GM12865 (cell line): ENCODE data around the gene TOPBP1.

Experiments
- DNase-seq: peaks from one replicate; pipeline ENCODE4 v3.0.0; 2010; ENCODE audit warnings: low read depth
- H3K4me3 ChIP-seq: 2 replicates; pipeline ENCODE4 v1.5.1; 2011; ENCODE audit warnings: mild to moderate bottlenecking, low read depth, low read length, control low read depth
- TF ChIP-seq, protein P1 (sequence below): IDR thresholded peaks from 2 replicates; pipeline ENCODE4 v1.5.1; 2011; ENCODE audit warnings: low read length, control low read depth, low read depth, inconsistent platforms; ENCODE audit not compliant: insufficient read depth; ENCODE audit errors: missing control alignments

Gene TOPBP1

DNA sequence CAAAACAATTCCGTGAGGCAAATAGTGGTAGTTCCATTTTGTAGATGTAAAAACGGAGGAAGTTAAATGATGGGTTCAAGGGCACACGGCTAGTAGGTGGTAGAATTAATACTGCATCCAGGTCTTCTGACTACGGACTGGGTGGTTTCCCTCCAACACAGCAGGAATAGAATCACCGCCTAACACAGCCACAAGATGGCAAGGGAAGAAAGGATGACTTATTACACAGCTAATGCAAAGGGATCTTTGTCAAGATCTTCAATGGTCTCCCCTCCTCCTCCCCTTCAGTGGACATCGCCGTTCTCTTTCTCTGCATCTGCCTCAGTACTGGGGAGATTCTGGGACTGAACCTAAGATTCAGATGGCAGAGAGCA is 524 bp upstream of the TOPBP1 start:
- TF ChIP-seq, protein P1, sequence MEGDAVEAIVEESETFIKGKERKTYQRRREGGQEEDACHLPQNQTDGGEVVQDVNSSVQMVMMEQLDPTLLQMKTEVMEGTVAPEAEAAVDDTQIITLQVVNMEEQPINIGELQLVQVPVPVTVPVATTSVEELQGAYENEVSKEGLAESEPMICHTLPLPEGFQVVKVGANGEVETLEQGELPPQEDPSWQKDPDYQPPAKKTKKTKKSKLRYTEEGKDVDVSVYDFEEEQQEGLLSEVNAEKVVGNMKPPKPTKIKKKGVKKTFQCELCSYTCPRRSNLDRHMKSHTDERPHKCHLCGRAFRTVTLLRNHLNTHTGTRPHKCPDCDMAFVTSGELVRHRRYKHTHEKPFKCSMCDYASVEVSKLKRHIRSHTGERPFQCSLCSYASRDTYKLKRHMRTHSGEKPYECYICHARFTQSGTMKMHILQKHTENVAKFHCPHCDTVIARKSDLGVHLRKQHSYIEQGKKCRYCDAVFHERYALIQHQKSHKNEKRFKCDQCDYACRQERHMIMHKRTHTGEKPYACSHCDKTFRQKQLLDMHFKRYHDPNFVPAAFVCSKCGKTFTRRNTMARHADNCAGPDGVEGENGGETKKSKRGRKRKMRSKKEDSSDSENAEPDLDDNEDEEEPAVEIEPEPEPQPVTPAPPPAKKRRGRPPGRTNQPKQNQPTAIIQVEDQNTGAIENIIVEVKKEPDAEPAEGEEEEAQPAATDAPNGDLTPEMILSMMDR, result peak; percentile 6
- H3K4me3 ChIP-seq, result peak overlapping the region; percentile 91
- DNase-seq, result peak; percentile 56

DNA sequence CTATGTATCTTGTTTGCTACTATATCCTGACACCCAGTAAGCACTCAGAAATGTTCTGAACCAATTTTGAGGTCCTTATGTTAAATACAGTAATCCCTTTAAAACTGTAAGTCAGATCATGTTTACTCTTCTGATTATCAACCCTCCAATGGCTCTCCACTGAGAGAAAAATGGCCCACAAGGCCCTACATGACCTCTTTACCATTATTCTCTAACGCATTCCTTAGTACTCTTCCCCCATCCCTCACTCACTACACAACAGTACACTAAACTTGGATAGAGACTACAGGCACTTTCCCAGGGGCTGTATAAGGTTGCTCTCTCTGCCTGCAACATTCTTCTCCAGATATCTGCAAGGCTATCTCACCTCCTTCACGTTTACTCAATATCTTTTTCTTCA is 1.9 kb downstream of the TOPBP1 start:
- no peak for DNase-seq
- 0 out of 2 replicates have a peak overlapping the region, but pooled peaks have one; percentile 1 for H3K4me3 ChIP-seq
- TF ChIP-seq, protein P1, result no peak

DNA sequence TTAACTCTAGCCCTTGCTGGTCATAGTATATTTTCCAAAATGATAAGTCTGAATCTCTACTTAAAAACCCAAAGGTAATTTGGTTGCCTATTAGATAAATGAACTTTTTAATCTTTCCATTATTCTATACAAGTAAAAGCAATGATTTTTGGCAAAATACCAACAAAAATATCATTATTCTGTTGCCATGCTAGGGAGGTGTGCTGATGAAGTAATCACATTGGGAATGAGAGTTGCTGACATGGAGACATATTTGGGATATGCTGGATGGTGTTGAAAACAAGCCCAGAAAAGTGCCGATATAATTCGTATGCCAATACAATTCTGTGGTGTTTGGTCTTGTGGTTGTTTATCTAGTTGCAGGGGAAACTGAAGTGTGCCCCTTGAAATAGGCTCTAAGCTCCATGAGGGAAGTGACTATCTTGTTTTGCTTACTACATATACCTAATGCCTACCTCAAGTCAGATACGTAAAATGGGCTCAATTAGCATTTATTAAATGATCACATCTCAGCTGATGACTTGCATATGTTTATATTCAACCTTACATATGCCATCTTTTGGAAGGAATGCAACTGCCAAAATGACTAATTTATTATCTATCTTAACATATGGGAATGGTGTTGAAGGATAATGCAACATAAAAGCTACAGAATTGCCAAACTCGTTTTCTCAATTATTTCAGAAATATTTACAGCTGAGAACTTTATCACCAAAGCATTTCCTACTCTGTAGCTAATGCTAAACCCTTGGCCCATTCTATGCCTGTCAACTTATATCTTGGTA is 5.8 kb downstream of the TOPBP1 start:
- TF ChIP-seq, protein P1, result no peak
- no peak overlapping the region for H3K4me3 ChIP-seq
- DNase-seq, result no peak

DNA sequence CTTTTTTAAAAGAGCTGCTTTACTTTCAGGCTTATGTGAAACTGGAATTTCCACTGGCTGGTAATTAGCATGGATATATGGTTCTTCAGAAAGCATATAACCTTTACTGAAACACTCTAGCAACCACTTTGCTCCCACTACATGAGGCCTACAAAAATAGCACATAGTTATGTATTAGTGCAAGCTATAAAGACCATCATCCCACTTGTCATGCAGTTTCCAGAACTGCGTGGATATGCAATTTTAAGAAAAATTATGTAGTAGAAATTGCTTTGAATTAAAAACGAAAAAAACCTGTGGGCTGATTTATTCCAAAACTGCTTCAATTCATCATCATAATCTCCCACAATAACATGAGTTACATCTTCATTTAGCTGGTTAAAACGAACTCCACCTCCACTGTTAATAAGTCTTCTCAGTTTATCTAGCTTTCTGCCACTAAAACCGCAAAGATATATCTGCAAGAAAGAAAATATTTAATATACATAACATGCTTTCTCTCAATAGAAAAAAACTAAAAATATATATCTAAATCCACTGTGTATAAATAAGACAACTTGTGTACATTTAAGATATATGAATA is 12.2 kb downstream of the TOPBP1 start:
- no peak overlapping the region for H3K4me3 ChIP-seq
- TF ChIP-seq, protein P1, result no peak
- no peak for DNase-seq

DNA sequence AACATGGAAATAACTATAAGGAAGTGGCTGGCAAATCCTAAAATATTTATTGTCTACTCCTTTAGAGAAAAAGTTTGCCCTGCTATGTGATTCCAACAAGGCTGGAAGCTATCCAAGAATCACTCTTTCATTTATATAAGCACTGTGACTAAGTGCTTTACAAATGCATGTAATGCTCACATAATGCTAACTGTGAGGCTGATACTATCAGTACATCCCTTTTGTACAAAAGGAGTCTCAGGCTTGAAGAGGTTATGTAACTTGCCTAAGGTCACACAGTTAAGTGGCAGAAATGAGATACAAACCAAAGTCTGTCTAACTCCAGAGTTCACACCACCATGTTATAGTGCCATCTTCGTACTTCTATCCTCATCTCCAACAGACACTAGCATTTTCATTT is 17.0 kb downstream of the TOPBP1 start:
- H3K4me3 ChIP-seq, result no peak overlapping the region
- TF ChIP-seq, protein P1, result no peak
- no peak for DNase-seq

DNA sequence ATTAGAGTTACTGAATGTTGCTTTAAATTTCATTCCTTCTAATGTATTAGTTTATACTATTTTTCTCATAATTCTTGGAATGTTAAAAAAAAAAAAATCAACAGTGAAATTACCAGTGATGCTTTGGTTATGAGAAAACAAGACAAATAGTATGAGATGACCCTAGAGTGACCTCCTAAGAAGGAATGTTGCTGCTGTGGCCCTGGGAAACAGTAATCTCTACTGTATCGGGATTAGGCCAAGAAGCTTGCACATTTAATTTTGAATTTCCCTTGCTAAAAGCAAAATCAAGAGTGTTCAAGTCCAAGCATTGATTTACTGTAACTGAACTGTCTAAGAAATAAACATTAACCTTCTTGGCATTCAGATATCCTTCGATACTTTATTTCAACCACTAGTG is 18.1 kb downstream of the TOPBP1 start:
- TF ChIP-seq, protein P1, result no peak
- DNase-seq, result no peak
- no peak overlapping the region for H3K4me3 ChIP-seq
